Colonic mucosa (tissue), 4 donors: ENCODE measurements around the gene SNAP29. TPM values are rescaled to one million over a fixed set of nuclear protein-coding genes. Genes with fewer than 3 reads are reported as not detected.
"Not testable (repeated sequence)": the region's sequence is repeated elsewhere in the genome, so short reads cannot be mapped to it uniquely, and the experiment has no call there.

Source experiments
- DNase-seq: peaks from one replicate; pipeline ENCODE4 v3.0.0-alpha.2; 2020
- H3K27ac ChIP-seq: fragments of 200-600 bp; one replicate; pipeline ENCODE4 v1.8.0; 2021
- H3K27me3 ChIP-seq: fragments of 200-600 bp; one replicate; pipeline ENCODE4 v1.8.0; 2021
- H3K36me3 ChIP-seq: fragments of 200-600 bp; one replicate; pipeline ENCODE4 v1.8.0; 2021
- H3K4me1 ChIP-seq: fragments of 200-600 bp; one replicate; pipeline ENCODE4 v1.8.0; 2021; ENCODE audit warnings: mild to moderate bottlenecking
- H3K4me3 ChIP-seq: fragments of 200-600 bp; one replicate; pipeline ENCODE4 v1.8.0; 2021
- H3K9ac ChIP-seq, 2 donors: one replicate each; pipeline ENCODE4 v1.7.0; 2013; ENCODE audit warnings: control low read depth in 2 of 2, low read depth in 2 of 2, low read length in 2 of 2
- H3K9me3 ChIP-seq: fragments of 200-600 bp; one replicate; pipeline ENCODE4 v1.8.0; 2021
- CTCF ChIP-seq: fragments of 200-600 bp; IDR thresholded peaks from one replicate; pipeline ENCODE4 v1.8.0; 2022; ENCODE audit warnings: antibody characterized with exemption, mild to moderate bottlenecking
- intact Hi-C: fragments of 100-400 bp; cut with DNase I; formaldehyde crosslinking; loops from one replicate; pipeline ENCODE4 v1.14.1; 2022
- total RNA-seq, 2 donors: library from RNA; stranded (reverse); fragmentation: NEBNext Ultra II Directional in 1 of 2; extraction: Animal tissue kit (Norgen Biotek cat#: 25700) in 1 of 2; gene quantifications; one replicate each; pipeline ENCODE4 v1.2.1, GENCODE V29; 2021
- donor health status: healthy.
- donor health status: DM: no; HTN: no; CAD: no.
- donor health status: DM: no; HTN: no; CAD: no.

SNAP29 gene
- total RNA-seq, 2 donors from 2014 or later: 25.3 to 39.0 TPM

DNA sequence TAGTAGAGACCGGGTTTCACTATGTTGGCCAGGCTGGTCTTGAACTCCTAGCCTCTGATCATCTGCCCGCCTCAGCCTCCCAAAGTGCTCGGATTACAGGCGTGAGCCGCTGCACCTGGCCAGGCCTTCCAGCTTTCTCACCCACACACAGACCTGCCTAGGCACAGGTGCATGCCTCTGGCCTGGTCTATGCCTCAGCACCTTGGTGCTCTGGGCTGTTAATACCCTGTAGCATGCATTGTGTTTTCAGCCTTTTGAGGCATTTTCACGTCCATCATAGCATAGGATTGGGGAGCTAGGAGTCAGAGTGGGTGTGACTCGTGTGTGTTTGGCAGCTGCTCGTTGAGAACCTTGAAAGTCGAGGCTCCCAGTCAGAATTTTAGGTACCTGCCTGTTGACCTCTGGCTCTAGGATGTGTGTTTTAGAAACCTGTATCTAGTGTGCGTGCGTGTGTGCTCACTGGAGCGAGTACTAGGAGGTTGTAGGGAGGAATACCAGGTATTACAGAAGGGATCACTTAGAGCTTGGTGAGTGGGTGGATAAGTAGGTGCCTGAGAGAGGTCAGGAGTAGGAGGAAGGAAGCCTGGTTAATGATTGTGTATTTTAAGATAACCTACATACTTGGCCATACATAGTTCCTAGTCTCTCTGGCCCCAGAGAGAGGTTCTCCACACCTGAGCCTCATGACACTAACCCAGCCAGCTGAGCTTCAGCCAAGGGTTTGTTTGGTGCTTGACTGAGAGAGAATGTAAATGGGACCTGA, 78.4 kb downstream of the SNAP29 start:
- intact Hi-C loops: no loop called here
- Histone ChIP-seq H3K4me1 (peaks cover 19% of the 10 kb centered on the region), H3K9ac (peak overlapping the region in 1 of 2 donors; percentile 0), H3K27ac (no peak overlapping the region), H3K9me3 (no peaks in the 10 kb centered on the region), H3K27me3 (no peaks in the 10 kb centered on the region), H3K36me3 (no peaks in the 10 kb centered on the region), H3K4me3 (no peak overlapping the region)
- no peak for TF ChIP-seq CTCF
- no peak for DNase-seq

DNA sequence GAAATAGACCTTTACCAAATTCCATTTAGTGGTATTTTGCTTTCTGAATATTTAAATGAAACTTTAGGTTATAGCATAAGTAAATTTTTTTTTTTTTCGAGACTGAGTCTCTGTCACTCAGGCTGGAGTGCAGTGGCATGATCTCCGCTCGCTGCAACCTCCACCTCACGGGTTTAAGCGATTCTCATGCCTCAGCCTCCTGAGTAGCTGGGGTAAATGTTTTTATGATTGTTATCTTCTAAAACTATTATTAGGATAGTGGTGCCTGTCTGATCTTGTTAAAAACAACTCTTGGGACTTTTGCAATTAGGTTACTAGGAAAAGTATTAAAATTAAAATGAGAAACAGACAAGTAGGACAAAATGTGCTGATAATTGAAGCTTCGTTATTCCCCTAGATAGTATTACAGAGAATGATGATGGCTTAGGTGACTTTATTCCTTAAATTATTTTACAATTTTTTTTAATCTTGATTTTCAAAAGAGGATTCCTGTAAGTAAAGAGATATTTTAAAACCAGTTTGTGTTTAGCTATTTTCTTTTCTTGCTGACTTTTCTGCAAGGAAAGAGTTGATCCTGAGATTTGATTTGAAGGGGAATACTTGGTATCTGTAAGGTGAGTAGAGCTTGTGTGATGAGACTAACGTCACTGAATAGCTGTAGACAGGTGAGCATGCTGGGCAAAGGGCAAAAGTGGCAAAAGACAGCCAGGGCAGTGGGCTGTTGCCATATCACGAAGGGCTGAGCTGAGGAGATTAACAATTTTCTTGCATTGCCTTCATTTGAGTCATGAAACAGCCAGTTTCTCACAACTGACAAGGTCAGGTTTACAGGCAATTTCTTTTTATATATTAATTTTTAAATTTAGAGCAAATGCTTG, 79.2 kb downstream of the SNAP29 start:
- Histone ChIP-seq H3K9ac (peak overlapping the region in 1 of 2 donors; percentile 0), H3K4me3 (no peak overlapping the region), H3K36me3 (no peaks in the 10 kb centered on the region), H3K27ac (no peak overlapping the region), H3K9me3 (no peaks in the 10 kb centered on the region), H3K27me3 (no peaks in the 10 kb centered on the region), H3K4me1 (peaks cover 19% of the 10 kb centered on the region)
- no peak for TF ChIP-seq CTCF
- no peak for DNase-seq
- intact Hi-C loops: no loop called here

- H3K36me3 ChIP-seq, H3K27me3 ChIP-seq, H3K27ac ChIP-seq, DNase-seq, H3K4me3 ChIP-seq, H3K9ac ChIP-seq, intact Hi-C loops, H3K9me3 ChIP-seq: not testable (repeated sequence)
- peaks cover 19% of the 10 kb centered on the region for H3K4me1 ChIP-seq
Measured at GRCh38 chr22:20939457-20940185, 80.8 kb downstream of the SNAP29 start.

DNA sequence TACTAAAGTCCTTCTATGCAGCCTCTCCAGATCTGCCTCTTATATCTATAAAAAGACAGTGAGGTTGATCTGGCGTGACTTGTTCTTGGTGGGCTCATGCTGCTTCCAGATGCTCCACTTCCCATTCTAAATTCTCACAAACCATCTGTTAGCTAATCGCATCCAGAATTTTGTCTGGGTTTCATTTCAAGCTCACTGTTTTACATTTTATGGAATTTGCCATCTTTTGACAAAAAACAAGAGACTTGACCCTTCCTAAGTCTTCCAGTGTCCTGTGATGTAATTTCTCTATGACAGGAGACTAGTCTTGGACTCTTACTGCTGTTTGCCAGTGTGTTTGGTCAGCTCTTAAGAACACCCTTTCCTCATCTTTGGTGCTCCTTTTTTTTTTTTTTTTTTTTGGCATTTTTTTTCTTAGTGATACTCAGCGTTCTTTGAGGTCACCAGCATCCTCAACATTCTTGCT, 81.4 kb downstream of the SNAP29 start:
- DNase-seq: no peak
- Histone ChIP-seq H3K27me3 (no peaks in the 10 kb centered on the region), H3K9ac (no peak overlapping the region), H3K4me3 (no peak overlapping the region), H3K9me3 (no peaks in the 10 kb centered on the region), H3K36me3 (no peaks in the 10 kb centered on the region), H3K27ac (no peak overlapping the region), H3K4me1 (peaks cover 19% of the 10 kb centered on the region)
- intact Hi-C loops: no loop called here
- TF ChIP-seq CTCF: no peak

Other genes with a start within 250 kb of the SNAP29 start
- gene SERPIND1, start 84.9 kb upstream of the SNAP29 start, total RNA-seq: under 1 TPM in 1 of 2 donors, not detected in 1; 0.32 TPM
- gene PI4KA, start 196 bp upstream of the SNAP29 start, total RNA-seq: 10 to 100 TPM; 69.4 to 86.8 TPM
- 10 to 100 TPM; 63.6 to 82.5 TPM for gene CRKL, start 58.4 kb downstream of the SNAP29 start, total RNA-seq
- gene AIFM3, start 108.2 kb downstream of the SNAP29 start, total RNA-seq: 100 to 1,000 TPM in 1 of 2 donors, 10 to 100 TPM in 1; 76.9 to 156 TPM
- 10 to 100 TPM; 31.6 to 61.7 TPM for gene LZTR1, start 123.3 kb downstream of the SNAP29 start, total RNA-seq
- gene THAP7, start 143.1 kb downstream of the SNAP29 start, total RNA-seq: 10 to 100 TPM; 12.9 to 23.3 TPM
- under 1 TPM; 0.27 to 0.62 TPM for gene P2RX6, start 156.2 kb downstream of the SNAP29 start, total RNA-seq
- gene SLC7A4, start 173.6 kb downstream of the SNAP29 start, total RNA-seq: 1 to 10 TPM; 3.3 to 3.9 TPM
- gene LRRC74B, start 186.9 kb downstream of the SNAP29 start, total RNA-seq: not detected